IPS-18a (cell line): ENCODE data around the gene ISLR.

ENCODE experiments used
- H3K27ac ChIP-seq: one replicate; pipeline ENCODE4 v1.5.1; 2013; ENCODE audit warnings: low read length
- H3K27me3 ChIP-seq: one replicate; pipeline ENCODE4 v1.6.1; 2013; ENCODE audit warnings: mild to moderate bottlenecking, low read length; ENCODE audit not compliant: control insufficient read depth, insufficient read depth
- H3K36me3 ChIP-seq: one replicate; pipeline ENCODE4 v1.6.1; 2013; ENCODE audit warnings: low read depth, low read length; ENCODE audit not compliant: control insufficient read depth
- H3K4me1 ChIP-seq: one replicate; pipeline ENCODE4 v1.6.1; 2013; ENCODE audit warnings: low read depth, low read length; ENCODE audit not compliant: control insufficient read depth
- H3K4me3 ChIP-seq: one replicate; pipeline ENCODE4 v1.5.1; 2013; ENCODE audit warnings: low read length
- H3K9ac ChIP-seq: one replicate; pipeline ENCODE4 v1.6.1; 2013; ENCODE audit warnings: mild to moderate bottlenecking, low read length, moderate library complexity
- H3K9me3 ChIP-seq: one replicate; pipeline ENCODE4 v1.6.1; 2013; ENCODE audit warnings: low read depth, low read length; ENCODE audit not compliant: control insufficient read depth

The ISLR gene

DNA sequence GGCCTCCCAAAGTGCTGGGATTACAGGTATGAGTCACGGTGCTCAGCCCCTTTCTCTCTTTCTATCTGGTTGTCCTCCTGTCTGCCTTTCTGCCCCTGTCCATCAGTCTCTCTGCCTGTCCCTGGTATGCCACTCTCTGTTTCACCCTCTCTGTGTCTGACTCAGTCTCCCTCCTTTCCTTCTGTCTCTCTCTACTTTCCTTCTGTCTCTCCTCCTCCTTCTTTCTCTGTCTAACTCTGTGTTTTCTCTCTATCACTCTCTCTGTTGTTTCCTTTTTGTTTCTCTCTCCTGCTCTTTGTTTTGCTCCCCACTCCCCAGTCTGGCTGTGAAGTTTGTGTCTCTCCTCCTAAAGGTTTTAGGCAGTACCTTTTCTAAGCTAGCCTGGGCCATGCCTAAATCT, 38.1 kb downstream of the ISLR start:
- no peaks in the 10 kb centered on the region for H3K36me3 ChIP-seq
- H3K27me3 ChIP-seq = peaks cover 18% of the 10 kb centered on the region
- peaks cover 68% of the 10 kb centered on the region for H3K4me1 ChIP-seq
- no peak overlapping the region for H3K9ac ChIP-seq
- H3K4me3 ChIP-seq = no peak overlapping the region
- no peaks in the 10 kb centered on the region for H3K9me3 ChIP-seq
- no peak overlapping the region for H3K27ac ChIP-seq

DNA sequence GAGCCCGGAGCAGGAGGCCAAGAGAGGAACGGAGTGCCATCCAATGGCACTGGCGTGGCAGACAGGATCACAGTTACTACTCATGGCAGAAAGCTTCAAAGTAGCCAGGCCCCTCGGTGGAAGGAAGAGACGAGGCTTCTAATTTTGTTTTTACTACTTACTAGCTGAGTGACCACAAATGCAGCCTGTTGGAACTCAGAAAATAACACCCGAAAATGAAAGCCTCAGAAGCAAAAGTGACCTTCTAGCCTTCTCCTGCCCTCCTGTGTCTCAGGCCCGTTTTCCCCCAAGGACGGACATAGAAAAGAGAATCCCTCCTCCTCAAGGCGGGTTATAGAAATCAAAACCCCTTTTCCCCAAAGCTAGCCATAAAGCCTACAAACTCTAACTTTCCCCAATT, 39.0 kb downstream of the ISLR start:
- Histone ChIP-seq H3K9ac (no peak overlapping the region), H3K36me3 (no peaks in the 10 kb centered on the region), H3K4me1 (peaks cover 68% of the 10 kb centered on the region), H3K27me3 (peaks cover 18% of the 10 kb centered on the region), H3K9me3 (no peaks in the 10 kb centered on the region), H3K4me3 (no peak overlapping the region), H3K27ac (no peak overlapping the region)

DNA sequence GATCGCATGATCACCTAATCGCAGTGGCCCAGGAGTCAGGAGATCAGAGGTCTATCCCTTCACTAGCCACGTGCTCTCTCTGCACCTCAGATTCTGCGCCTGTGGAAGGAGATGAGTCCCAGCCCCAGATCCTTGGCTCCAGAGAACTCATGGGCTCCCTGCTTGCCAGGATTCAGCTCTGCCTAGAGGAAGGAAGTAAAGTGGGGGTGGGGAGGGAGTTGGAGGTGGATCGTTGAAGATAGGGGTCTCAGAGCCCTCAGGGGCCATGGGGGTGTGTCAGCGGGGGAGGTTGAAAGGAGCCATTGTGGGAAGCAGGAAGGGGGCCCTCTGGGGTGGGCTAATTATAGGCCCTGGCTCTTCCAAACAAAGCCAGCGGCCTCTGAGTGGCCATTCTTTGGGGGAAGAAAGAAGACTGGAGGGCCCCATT, 40.4 kb downstream of the ISLR start:
- no peaks in the 10 kb centered on the region for H3K9me3 ChIP-seq
- no peaks in the 10 kb centered on the region for H3K36me3 ChIP-seq
- peaks cover 11% of the 10 kb centered on the region for H3K27me3 ChIP-seq
- H3K4me1 ChIP-seq = peaks cover 61% of the 10 kb centered on the region
- peak overlapping the region; percentile 19 for H3K9ac ChIP-seq
- peak overlapping the region; percentile 13 for H3K27ac ChIP-seq
- H3K4me3 ChIP-seq = no peak overlapping the region

DNA sequence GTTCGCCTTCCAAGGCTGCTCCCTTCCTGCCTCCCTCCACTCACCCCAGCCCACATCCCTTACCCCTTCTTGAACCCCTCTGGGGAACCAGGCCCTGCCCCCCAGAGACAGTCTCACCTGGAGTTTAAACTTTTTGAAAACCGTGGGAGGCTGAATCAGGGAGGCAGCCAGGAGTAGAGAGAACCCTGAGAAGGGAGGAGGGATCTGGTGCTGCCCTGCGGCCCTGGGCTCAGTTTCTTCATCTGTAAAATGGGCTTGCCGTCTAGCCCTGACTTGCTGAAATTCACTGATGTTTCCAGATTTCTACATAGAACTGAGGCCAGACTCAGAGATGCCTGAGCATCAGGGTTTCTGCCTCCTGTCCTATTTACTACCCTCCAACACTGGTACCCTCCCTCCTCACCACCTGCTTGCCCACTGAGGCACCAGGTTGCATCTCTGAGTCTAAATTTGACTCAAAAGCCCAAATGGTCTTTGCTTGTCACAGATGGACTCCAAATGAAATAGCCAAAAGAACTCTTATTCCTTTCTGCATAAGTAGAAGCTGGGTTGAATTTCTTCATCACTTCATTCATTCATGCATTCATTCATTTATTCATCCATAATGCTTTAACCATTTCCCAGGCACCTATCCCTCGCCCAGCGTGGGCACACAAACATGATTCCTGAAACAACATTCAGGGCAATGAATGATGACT, 41.0 kb downstream of the ISLR start:
- peaks cover 16% of the 10 kb centered on the region for H3K27me3 ChIP-seq
- H3K9me3 ChIP-seq = no peaks in the 10 kb centered on the region
- no peaks in the 10 kb centered on the region for H3K36me3 ChIP-seq
- peak overlapping the region; percentile 18 for H3K27ac ChIP-seq
- H3K4me1 ChIP-seq = peaks cover 54% of the 10 kb centered on the region
- no peak overlapping the region for H3K4me3 ChIP-seq
- H3K9ac ChIP-seq = no peak overlapping the region

DNA sequence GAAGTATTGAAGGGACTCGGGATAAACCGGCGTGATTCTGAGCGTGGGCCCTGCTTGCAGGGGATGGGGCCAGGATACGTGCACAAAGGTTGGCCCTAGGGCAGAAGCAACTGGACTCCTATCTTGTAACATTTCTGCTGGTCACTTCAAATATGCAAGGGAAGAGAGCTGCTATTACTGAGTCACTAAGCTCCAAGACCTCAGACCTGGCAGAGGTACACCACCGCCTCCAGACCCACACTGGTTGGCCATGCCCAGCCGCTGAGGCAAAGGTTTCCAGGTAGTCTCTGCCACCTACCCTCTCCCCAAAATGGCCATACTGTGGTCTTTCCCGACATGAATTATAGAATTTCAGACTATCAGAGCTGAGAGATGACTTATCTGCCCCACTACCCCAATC, 42.4 kb downstream of the ISLR start:
- Histone ChIP-seq H3K27ac (no peak overlapping the region), H3K36me3 (no peaks in the 10 kb centered on the region), H3K27me3 (peaks cover 31% of the 10 kb centered on the region), H3K4me3 (no peak overlapping the region), H3K9me3 (no peaks in the 10 kb centered on the region), H3K9ac (no peak overlapping the region), H3K4me1 (peaks cover 51% of the 10 kb centered on the region)

DNA sequence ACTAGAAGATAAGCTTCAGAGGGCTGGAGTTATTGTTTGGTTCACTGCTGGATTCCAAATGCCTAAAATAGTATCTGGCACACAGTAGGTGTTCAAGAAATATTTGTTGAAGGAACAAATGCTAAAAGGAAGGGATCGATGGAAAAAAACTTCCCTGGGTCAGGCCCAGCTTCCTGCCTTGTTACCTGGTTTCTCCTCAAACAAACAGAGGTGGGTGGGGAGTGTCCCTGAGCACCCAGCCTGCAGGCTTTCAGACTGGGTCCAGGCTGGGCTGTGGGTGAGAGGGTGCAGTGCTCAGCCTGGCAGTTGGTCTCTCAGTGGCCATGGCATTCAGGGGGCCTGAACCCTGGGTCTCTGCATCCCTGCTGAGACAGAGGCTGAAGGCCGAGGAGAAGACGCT, 43.4 kb downstream of the ISLR start:
- H3K4me3 ChIP-seq = no peak overlapping the region
- H3K27me3 ChIP-seq = peaks cover 41% of the 10 kb centered on the region
- no peaks in the 10 kb centered on the region for H3K9me3 ChIP-seq
- no peaks in the 10 kb centered on the region for H3K36me3 ChIP-seq
- no peak overlapping the region for H3K9ac ChIP-seq
- peaks cover 59% of the 10 kb centered on the region for H3K4me1 ChIP-seq
- no peak overlapping the region for H3K27ac ChIP-seq

DNA sequence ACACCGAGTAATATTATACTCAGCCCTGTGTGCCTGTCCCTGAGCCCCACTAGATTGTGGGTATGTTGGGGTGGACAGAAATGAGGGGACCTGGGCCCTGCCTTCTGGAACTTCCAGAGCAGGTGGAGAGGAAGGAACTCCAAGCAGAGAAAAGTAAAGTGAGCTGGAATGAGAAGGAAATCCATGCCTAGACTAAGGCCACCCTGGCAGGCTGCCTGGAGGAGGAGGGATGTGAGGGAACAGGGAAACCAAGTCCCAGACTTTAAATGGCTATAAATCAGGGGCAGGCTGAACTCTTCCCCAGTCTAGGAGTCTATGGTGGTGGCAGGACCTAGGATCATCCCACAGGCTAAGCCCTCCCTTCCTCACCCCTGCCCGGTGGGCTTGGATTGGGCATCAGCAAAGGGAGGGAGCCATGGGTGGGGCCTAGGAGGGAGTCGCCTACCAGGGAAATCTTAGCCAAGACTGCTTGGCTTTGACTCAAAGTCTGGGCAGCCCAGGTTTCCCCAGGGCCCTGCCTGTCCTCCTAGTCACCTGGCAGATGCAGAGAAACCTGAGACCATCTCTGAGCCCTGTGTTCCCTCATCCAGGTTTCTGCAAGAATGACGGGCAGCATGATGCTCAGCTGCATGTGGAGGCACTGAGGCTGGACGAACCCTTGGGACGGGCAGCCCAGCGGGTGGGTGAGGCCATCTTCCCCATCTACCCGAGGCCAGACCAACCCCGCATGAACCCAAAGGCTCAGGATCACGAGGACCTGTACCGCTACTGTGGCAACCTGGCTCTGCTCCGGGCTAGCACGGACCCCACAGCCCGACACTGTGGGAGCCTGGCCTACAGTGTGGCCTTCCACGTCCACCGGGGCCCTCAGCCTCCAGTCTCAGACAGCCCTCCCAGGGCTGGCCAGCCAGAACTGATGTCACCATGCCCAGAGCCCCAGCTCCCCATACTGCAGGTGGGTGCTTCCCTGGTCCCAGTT, 44.7 kb downstream of the ISLR start:
- H3K4me3 ChIP-seq = no peak overlapping the region
- no peaks in the 10 kb centered on the region for H3K36me3 ChIP-seq
- H3K27me3 ChIP-seq = peaks cover 53% of the 10 kb centered on the region
- peaks cover 58% of the 10 kb centered on the region for H3K4me1 ChIP-seq
- H3K9ac ChIP-seq = no peak overlapping the region
- no peak overlapping the region for H3K27ac ChIP-seq
- H3K9me3 ChIP-seq = no peaks in the 10 kb centered on the region

DNA sequence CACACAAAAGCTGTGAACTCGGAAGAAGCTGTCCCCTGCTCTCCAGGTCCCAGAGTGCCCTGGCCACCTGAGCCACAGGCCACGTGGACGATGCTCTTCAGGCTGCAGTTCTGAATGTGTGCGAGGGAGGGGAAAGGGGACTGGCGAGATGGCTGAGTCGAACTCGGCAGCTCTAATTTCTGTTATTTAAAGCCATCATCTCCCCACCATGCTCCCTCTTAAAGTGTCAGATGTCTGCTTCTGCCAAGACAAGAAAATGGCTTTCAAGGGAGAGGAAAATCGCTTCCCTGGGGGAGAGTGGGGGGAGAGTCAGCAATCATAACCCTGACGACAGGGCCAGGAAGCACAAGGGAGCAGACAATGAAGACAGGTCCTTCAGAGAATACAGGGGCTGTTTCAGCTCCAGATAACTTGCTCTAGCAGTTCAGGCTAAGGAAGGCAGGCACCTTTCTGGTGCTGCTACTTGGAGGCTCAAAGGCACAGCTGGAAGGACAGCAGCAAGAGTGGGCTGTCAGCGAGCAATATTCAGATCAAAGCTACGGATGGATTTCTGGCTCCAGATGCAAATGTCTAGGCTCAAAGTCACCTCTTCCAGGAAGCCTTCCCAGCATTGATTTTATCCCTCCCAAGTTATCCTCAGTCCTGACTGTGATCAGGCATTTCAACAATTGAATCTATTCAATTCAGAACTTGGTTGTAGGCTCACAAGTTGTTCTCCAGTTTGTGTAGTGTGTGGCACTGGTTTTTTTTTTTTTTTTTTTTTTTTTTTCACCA, 47.2 kb downstream of the ISLR start:
- H3K27ac ChIP-seq = no peak overlapping the region
- no peak overlapping the region for H3K9ac ChIP-seq
- peaks cover 46% of the 10 kb centered on the region for H3K4me1 ChIP-seq
- no peaks in the 10 kb centered on the region for H3K36me3 ChIP-seq
- H3K4me3 ChIP-seq = no peak overlapping the region
- H3K27me3 ChIP-seq = peaks cover 73% of the 10 kb centered on the region
- no peaks in the 10 kb centered on the region for H3K9me3 ChIP-seq

DNA sequence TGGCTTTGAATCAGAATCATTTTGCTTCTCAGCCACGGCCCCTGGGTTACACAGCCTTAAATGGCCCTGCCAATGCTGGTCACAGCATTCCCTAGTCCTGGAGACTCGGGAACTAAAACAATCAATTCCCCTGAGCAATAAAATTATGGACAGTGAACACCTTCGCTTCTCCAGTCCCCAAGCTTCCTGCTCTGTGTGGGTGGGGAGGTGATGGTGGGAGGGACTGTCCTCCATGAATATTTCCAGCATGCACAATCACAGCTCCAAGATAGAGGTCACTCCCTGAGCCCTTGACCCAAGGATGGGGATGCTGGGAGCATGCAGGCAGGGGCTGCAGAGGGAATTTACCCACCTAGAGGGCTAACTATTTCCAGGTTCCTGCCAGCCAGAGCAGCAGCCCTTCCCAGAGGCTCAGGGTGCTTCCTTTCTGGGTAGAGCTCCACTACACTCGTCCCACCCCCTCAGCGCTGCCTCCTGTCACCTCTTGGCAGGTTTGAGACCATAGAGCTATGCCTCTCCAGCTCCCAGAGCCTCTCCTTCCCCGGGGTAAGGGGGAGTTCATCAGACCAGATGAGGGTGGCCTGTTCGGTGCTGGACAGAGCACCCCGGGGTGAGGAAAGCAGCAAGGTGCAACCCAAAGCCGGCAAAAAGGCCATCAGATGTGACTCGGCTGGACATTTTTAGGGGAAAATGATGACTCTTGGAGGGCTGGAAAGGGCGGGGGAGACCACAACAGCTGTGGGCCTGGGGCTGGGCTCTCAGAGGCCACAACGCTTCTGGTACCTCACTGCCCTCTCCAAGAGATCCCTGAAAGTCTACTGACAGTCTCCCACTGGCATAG, 48.1 kb downstream of the ISLR start:
- Histone ChIP-seq H3K9me3 (no peaks in the 10 kb centered on the region), H3K36me3 (no peaks in the 10 kb centered on the region), H3K4me3 (no peak overlapping the region), H3K27ac (no peak overlapping the region), H3K9ac (no peak overlapping the region), H3K27me3 (peaks cover 77% of the 10 kb centered on the region), H3K4me1 (peaks cover 40% of the 10 kb centered on the region)

DNA sequence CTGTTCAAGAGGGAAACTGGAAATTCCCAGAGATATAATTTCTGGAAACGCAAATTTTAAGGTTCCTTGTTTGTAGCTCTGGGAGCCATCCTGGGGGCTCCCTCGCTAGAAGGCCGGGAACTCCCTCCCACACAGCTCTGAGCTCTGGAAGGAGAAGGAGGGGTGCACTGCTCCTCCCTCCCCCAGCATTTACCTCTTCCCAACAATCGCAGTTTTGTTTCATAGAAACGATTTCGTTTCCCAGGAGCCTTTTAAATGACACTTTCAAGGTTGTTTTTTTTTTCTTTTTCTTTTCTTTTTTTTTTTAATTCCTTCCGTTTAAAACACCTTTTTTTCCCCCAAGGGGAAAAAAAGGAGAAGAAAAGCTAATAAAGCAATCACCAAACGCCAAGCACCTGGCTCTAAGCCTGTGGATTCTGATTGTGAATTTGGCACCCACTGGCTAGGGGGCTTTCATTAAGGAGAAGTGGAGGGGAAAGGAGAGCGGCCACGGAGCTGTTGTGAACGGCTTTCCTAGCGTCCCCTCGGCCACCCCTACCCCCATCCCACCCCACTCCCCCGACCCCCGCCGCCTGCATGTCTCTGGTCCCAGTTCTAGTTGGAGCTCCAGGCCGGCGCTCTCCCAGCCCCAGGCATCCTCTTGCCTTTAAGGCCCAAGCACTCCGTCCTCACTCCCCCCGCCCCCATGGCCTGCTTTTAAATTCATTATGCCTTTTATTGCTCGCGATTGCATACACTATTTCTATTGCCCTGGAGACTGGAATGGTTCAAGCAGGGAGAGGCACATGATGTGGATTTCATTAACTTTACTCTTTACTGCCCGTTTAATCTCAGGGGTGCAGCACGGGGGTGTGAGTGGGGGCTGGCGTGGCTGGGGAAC, 49.0 kb downstream of the ISLR start:
- H3K4me3 ChIP-seq = no peak overlapping the region
- H3K9me3 ChIP-seq = no peaks in the 10 kb centered on the region
- no peak overlapping the region for H3K27ac ChIP-seq
- no peaks in the 10 kb centered on the region for H3K36me3 ChIP-seq
- H3K27me3 ChIP-seq = peaks cover 85% of the 10 kb centered on the region
- no peak overlapping the region for H3K9ac ChIP-seq
- H3K4me1 ChIP-seq = peaks cover 40% of the 10 kb centered on the region
